ENCODE measurements around the gene PSME2. TPM values are rescaled to one million over a fixed set of nuclear protein-coding genes. Genes with fewer than 3 reads are reported as not detected.

Gene PSME2
- total and polyA plus RNA-seq, 9 of the 15 experiments (the other 6 are each of a cell fraction or from before 2014, with no cell fraction given) = 111 to 579 (median 159) TPM

DNA sequence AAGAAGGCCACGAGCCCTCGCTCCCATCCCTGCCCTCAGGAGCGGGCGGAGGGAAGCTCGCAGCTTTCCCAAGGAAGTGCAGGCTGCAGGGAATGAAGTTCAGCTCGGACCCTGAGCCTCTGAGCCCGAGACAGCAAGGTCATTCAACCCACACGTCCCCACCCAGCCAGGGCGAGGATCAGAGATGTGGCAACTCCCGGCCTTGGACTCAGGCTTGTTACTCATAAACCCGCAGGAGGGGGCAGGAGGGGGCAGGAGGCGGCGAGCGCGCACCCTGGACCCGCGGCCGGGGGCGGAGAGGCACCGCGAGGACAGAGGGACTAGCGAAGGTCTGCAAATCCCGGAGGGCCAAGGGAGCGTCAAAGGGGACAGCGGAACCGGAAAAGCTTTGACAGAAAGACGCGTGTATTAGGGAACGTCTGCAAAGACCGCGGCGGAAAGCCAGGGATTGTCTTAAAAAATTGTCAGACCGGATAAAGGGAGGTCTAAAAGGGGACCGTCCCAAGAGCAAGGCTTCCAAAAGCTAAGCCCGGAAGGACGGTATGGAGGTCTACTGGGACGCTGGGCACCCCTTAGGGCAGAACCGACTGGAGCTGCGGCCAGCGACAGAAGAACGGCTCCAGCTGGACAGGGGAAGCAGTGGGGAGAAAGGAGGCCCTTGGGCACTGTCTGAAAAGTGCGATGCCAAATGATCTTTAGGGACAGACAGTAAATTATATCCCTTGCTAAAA, 32.4 kb downstream of the PSME2 start (continued):
- TF ChIP-seq, protein P1, sequence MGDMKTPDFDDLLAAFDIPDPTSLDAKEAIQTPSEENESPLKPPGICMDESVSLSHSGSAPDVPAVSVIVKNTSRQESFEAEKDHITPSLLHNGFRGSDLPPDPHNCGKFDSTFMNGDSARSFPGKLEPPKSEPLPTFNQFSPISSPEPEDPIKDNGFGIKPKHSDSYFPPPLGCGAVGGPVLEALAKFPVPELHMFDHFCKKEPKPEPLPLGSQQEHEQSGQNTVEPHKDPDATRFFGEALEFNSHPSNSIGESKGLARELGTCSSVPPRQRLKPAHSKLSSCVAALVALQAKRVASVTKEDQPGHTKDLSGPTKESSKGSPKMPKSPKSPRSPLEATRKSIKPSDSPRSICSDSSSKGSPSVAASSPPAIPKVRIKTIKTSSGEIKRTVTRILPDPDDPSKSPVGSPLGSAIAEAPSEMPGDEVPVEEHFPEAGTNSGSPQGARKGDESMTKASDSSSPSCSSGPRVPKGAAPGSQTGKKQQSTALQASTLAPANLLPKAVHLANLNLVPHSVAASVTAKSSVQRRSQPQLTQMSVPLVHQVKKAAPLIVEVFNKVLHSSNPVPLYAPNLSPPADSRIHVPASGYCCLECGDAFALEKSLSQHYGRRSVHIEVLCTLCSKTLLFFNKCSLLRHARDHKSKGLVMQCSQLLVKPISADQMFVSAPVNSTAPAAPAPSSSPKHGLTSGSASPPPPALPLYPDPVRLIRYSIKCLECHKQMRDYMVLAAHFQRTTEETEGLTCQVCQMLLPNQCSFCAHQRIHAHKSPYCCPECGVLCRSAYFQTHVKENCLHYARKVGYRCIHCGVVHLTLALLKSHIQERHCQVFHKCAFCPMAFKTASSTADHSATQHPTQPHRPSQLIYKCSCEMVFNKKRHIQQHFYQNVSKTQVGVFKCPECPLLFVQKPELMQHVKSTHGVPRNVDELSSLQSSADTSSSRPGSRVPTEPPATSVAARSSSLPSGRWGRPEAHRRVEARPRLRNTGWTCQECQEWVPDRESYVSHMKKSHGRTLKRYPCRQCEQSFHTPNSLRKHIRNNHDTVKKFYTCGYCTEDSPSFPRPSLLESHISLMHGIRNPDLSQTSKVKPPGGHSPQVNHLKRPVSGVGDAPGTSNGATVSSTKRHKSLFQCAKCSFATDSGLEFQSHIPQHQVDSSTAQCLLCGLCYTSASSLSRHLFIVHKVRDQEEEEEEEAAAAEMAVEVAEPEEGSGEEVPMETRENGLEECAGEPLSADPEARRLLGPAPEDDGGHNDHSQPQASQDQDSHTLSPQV (IDR thresholded peaks at IDR 0.05) = no peak
- TF ChIP-seq NCOA2 (IDR thresholded peaks at IDR 0.05; ENCODE audit: partially characterized antibody in 2 of 2) = peak in 1 of 2 experiments; percentile 99
- TF ChIP-seq ZFP30 (CRISPR knock-in tag; IDR thresholded peaks at IDR 0.05; ENCODE audit: borderline replicate concordance) = no peak
- no peak for TF ChIP-seq RBM17 (IDR thresholded peaks at IDR 0.05; ENCODE audit: borderline replicate concordance, low read depth, low read length)
- TF ChIP-seq SMAD2 (IDR thresholded peaks at IDR 0.05; ENCODE audit: low read depth, low read length) = no peak
- TF ChIP-seq ZNF197 (CRISPR knock-in tag; IDR thresholded peaks at IDR 0.05; ENCODE audit: low read depth) = no peak
- no peak for TF ChIP-seq GABPB2 (CRISPR knock-in tag; conservative IDR thresholded peaks at IDR 0.05)
- 0 out of 2 replicates have a peak, but pooled peaks have one; percentile 37 for TF ChIP-seq DEAF1 (CRISPR knock-in tag; IDR thresholded peaks at IDR 0.05)
- no peak for TF ChIP-seq HSF4 (CRISPR knock-in tag; IDR thresholded peaks at IDR 0.05; ENCODE audit: borderline replicate concordance)
- TF ChIP-seq EP400 (IDR thresholded peaks at IDR 0.05) = no peak; the same call in 1 of the 2 replicates
- TF ChIP-seq, protein P2, sequence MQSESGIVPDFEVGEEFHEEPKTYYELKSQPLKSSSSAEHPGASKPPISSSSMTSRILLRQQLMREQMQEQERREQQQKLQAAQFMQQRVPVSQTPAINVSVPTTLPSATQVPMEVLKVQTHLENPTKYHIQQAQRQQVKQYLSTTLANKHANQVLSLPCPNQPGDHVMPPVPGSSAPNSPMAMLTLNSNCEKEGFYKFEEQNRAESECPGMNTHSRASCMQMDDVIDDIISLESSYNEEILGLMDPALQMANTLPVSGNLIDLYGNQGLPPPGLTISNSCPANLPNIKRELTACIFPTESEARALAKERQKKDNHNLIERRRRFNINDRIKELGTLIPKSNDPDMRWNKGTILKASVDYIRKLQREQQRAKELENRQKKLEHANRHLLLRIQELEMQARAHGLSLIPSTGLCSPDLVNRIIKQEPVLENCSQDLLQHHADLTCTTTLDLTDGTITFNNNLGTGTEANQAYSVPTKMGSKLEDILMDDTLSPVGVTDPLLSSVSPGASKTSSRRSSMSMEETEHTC (IDR thresholded peaks at IDR 0.05) = no peak
- no peak for TF ChIP-seq MECOM (CRISPR knock-in tag; IDR thresholded peaks at IDR 0.05)
- TF ChIP-seq EZH2 (IDR thresholded peaks at IDR 0.05; ENCODE audit: borderline replicate concordance, low read depth, low read length) = no peak
- peak; percentile 52 for TF ChIP-seq FOSL1 (tag; conservative IDR thresholded peaks at IDR 0.05)
- 0 out of 2 replicates have a peak, but pooled peaks have one; percentile 1 for TF ChIP-seq MTA1 (IDR thresholded peaks at IDR 0.05; ENCODE audit: borderline replicate concordance)
- TF ChIP-seq ZNF24 (IDR thresholded peaks at IDR 0.05) = no peak
- no peak for TF ChIP-seq STAT6 (CRISPR knock-in tag; IDR thresholded peaks at IDR 0.05)

All from K562 (cell line).